ENCODE results near the gene STK39.
"Not testable (repeated sequence)": the region's sequence is repeated elsewhere in the genome, so short reads cannot be mapped to it uniquely, and the experiment has no call there.

Gene STK39

GRCh38 chr2:168247341-168248261 is at the start of gene STK39:
Gene STK39, minus strand, starts transcription at chr2:168247595. Its CDS starts 160 bp downstream, at chr2:168247435.
- peak; percentile 71 for DNase-seq

- DNase-seq = no peak
Observed at GRCh38 chr2:168295051-168295450, 47.7 kb upstream of the STK39 start.

GRCh38 chr2:168294409-168294808 is 47.0 kb upstream of the STK39 start:
- DNase-seq = no peak

GRCh38 chr2:168293766-168294165 is 46.4 kb upstream of the STK39 start:
- no peak for DNase-seq

- DNase-seq = no peak
Observed at GRCh38 chr2:168290391-168290790, 43.0 kb upstream of the STK39 start.

GRCh38 chr2:168289880-168290279 is 42.5 kb upstream of the STK39 start:
- no peak for DNase-seq

- DNase-seq = no peak
Observed at GRCh38 chr2:168286535-168286934, 39.1 kb upstream of the STK39 start.

GRCh38 chr2:168278424-168278888 is 31.1 kb upstream of the STK39 start:
- no peak for DNase-seq

- no peak for DNase-seq
Observed at GRCh38 chr2:168277276-168277675, 29.9 kb upstream of the STK39 start.

- DNase-seq = no peak
Observed at GRCh38 chr2:168272225-168272624, 24.8 kb upstream of the STK39 start.

GRCh38 chr2:168262926-168263325 is 15.5 kb upstream of the STK39 start:
- DNase-seq = not testable (repeated sequence)

GRCh38 chr2:168256448-168256847 is 9.1 kb upstream of the STK39 start:
- no peak for DNase-seq

- DNase-seq = no peak
Observed at GRCh38 chr2:168255866-168256265, 8.5 kb upstream of the STK39 start.

GRCh38 chr2:168255103-168255502 is 7.7 kb upstream of the STK39 start:
- no peak for DNase-seq

- no peak for DNase-seq
Observed at GRCh38 chr2:168254158-168254935, 7.0 kb upstream of the STK39 start.

- no peak for DNase-seq
Observed at GRCh38 chr2:168253379-168253778, 6.0 kb upstream of the STK39 start.

GRCh38 chr2:168252976-168253375 is 5.6 kb upstream of the STK39 start:
- DNase-seq = no peak

- peak; percentile 78 for DNase-seq
Observed at GRCh38 chr2:168246483-168247340, 683 bp downstream of the STK39 start.

GRCh38 chr2:168246072-168246482 is 1.3 kb downstream of the STK39 start:
- DNase-seq = no peak

GRCh38 chr2:168245074-168245825 is 2.1 kb downstream of the STK39 start:
- DNase-seq = no peak

- peak; percentile 39 for DNase-seq
Observed at GRCh38 chr2:168244318-168244717, 3.1 kb downstream of the STK39 start.

GRCh38 chr2:168243061-168243460 is 4.3 kb downstream of the STK39 start:
- DNase-seq = no peak

Measured in activated CD4-positive, alpha-beta T cell treated with anti-CD3 and anti-CD28 coated beads, Interleukin-2, amount 50 U/mL, for 1 hour (primary cell).